ES-I3 (cell line): ENCODE measurements around the gene IL24.

Source experiments
- H3K36me3 ChIP-seq: 2 replicates; pipeline ENCODE4 v1.6.1; 2013; ENCODE audit warnings: mild to moderate bottlenecking, low read length, control low read depth, moderate library complexity; ENCODE audit not compliant: insufficient read depth
- H3K4me1 ChIP-seq: 2 replicates; pipeline ENCODE4 v1.6.1; 2013; ENCODE audit warnings: mild to moderate bottlenecking, control low read depth, low read length; ENCODE audit not compliant: insufficient read depth
- H3K9ac ChIP-seq: 2 replicates; pipeline ENCODE4 v1.6.1; 2013; ENCODE audit warnings: low read depth, mild to moderate bottlenecking, low read length, moderate library complexity
- H3K9me3 ChIP-seq: 2 replicates; pipeline ENCODE4 v1.6.1; 2013; ENCODE audit warnings: mild to moderate bottlenecking, low read length, moderate library complexity; ENCODE audit not compliant: control insufficient read depth, insufficient read depth

Gene IL24

GRCh38 chr1:206903687-206904086, 6.4 kb downstream of the IL24 start:
- H3K4me1 ChIP-seq = peaks cover 5% of the 10 kb centered on the region
- no peak overlapping the region for H3K9ac ChIP-seq
- H3K9me3 ChIP-seq = no peaks in the 10 kb centered on the region
- no peaks in the 10 kb centered on the region for H3K36me3 ChIP-seq

DNA sequence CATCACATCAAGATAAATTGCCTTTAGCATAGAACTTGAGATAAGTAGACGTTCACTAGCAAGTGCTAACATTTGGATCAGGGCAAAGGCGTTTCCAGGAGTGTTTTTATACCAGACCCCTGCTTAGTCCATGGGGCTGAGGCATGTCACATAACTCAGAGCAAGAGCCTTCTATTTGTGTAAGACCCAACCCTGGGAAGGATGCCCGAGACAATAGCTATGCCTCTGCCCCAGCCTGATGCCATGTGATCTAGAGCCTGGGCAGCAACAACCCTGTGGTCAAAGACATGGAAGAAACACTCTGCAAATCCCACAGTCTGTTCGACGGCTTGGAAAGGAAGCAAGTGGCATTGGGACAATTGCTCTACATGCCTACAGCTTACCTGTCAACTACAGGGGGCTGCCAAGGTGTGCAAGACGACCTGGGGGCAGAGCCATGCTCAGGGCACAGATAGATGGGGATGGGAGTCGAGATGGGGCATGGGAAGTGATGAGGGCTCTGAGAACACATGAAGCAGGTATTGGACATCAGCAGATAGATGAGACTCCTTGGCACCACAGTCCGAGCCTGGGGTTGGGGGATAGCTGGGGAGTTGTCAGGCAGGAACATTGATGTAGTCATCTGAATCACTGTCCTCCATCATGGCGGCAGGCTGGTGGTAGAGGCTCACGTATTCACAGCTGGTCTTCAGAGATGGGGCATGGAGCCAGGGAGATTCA, 7.3 kb downstream of the IL24 start:
- no peaks in the 10 kb centered on the region for H3K36me3 ChIP-seq
- H3K4me1 ChIP-seq = peaks cover 8% of the 10 kb centered on the region
- H3K9ac ChIP-seq = no peak overlapping the region
- no peaks in the 10 kb centered on the region for H3K9me3 ChIP-seq

DNA sequence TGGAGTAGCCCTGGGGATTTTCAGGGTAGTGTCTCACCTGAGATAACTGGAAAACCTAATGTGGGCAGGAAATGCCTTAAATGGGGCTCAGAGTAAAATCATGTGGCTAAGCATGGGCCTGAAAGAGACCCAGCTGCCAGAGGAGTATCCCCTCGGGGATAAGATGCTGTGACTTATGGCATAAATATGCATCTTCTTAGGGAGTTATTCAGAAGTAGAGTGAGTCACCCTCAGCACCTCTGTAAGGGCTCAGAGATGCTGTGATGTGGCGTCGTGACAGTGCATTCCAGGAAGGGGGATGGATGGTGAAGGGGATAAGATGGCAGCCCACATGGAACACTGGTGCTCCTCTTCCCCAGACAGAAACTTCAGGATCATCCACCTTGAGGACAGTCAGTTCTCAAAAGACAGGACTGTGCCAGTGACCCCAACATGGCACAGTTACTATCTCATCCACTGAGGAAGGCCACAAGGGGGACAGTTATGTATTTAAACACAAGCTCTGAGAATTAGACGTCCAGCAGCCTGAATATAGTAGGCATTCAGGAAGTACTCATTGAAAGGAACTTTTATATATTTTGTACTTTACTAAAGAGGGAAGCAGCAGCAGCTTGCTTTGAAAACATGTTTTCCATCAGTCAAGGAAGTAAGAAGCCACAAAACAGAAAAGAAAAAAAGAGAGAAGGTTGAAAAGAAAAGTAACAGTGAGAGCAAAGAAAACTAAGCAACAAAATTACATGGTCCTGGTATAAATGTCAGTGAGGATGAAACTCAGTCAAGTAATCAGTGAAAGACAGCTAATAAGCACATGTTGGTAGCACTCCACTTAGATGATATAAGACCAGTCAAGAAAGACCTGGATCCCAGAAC, 8.3 kb downstream of the IL24 start:
- no peaks in the 10 kb centered on the region for H3K36me3 ChIP-seq
- H3K4me1 ChIP-seq = peaks cover 8% of the 10 kb centered on the region
- H3K9ac ChIP-seq = no peak overlapping the region
- H3K9me3 ChIP-seq = no peaks in the 10 kb centered on the region

DNA sequence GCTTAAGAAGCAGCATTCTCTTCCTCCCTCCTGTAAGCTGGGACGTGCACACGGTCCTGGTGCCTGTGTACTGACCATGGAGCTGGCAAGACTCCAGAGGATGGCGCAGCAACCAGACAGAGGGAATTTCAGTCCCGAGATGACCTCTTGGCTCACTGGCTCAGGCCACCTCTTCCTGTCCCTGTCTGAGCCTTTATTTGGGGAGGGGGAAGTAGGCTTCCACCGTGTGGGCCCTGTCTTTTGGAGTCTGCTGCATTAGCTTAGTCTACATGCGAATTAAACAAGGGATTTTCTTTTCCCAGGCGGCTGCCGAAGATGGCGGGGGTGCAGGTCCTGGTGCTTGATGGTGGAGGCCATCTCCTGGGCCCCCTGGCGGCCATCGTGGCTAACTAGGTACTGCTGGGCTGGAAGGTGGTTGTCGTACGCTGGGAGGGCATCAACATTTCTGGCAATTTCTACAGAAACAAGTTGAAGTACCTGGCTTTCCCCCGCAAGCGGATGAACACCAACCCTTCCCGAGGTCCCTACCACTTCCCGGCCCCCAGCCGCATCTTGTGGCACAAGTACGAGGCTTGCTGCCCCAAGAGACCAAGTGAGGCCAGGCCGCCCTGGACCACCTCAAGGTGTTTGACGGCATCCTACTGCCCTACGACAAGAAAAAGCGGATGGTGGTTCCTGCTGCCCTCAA, 10.2 kb downstream of the IL24 start:
- Histone ChIP-seq H3K9me3 (no peaks in the 10 kb centered on the region), H3K4me1 (peaks cover 8% of the 10 kb centered on the region), H3K9ac (no peak overlapping the region), H3K36me3 (no peaks in the 10 kb centered on the region)

- no peaks in the 10 kb centered on the region for H3K36me3 ChIP-seq
- no peaks in the 10 kb centered on the region for H3K9me3 ChIP-seq
- no peak overlapping the region for H3K9ac ChIP-seq
- peaks cover 8% of the 10 kb centered on the region for H3K4me1 ChIP-seq
Observed at GRCh38 chr1:206908038-206908437, 10.8 kb downstream of the IL24 start.

- Histone ChIP-seq H3K9me3 (no peaks in the 10 kb centered on the region), H3K36me3 (no peaks in the 10 kb centered on the region), H3K9ac (peak overlapping the region; percentile 72), H3K4me1 (peaks cover 8% of the 10 kb centered on the region)
Observed at GRCh38 chr1:206909161-206909882, 12.1 kb downstream of the IL24 start.

- Histone ChIP-seq H3K9me3 (no peaks in the 10 kb centered on the region), H3K36me3 (no peaks in the 10 kb centered on the region), H3K4me1 (peaks cover 8% of the 10 kb centered on the region), H3K9ac (peak overlapping the region; percentile 72; the same call in 1 of the 2 replicates)
Observed at GRCh38 chr1:206909883-206910318, 12.7 kb downstream of the IL24 start.

- H3K4me1 ChIP-seq = peaks cover 8% of the 10 kb centered on the region; the same call in 1 of the 2 replicates
- H3K9me3 ChIP-seq = no peaks in the 10 kb centered on the region
- no peaks in the 10 kb centered on the region for H3K36me3 ChIP-seq
- H3K9ac ChIP-seq = no peak overlapping the region
Observed at GRCh38 chr1:206911064-206911663, 13.9 kb downstream of the IL24 start.

DNA sequence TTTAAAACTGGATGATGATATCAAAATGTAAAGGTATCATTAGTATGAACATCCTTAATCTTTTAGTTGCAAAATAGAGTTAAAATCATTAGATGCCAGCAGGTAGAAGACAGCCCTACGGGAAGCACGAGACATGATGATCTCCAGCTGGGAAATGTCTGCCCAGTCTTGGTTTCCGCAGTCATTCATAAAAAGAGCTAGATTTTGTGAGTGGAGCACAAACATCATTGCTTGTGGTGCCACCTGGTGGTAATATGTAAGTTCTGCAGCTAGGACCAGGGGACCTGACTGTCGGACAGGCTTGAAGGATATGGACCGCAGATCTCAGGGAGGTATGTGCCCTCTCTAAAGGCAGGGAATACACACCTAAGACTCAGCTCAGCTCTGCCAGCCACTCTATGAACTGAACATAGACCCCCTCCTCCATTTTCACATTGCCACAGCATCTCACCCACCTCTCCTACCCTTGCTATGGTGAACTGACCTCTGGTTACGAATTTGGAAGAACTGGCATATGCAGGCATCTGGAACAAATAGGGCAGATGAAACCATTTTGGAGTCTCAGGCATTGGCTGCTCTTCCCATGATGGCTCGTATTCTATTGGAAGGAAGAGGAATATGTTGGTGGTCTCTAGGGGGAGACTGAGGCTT, 15.3 kb downstream of the IL24 start:
- Histone ChIP-seq H3K9ac (no peak overlapping the region), H3K36me3 (no peaks in the 10 kb centered on the region), H3K4me1 (peaks cover 4% of the 10 kb centered on the region; the same call in 1 of the 2 replicates), H3K9me3 (no peaks in the 10 kb centered on the region)

- no peaks in the 10 kb centered on the region for H3K36me3 ChIP-seq
- no peaks in the 10 kb centered on the region for H3K9me3 ChIP-seq
- H3K4me1 ChIP-seq = peaks cover under 1% of the 10 kb centered on the region; the same call in 1 of the 2 replicates
- no peak overlapping the region for H3K9ac ChIP-seq
Observed at GRCh38 chr1:206913766-206914537, 16.7 kb downstream of the IL24 start.

DNA sequence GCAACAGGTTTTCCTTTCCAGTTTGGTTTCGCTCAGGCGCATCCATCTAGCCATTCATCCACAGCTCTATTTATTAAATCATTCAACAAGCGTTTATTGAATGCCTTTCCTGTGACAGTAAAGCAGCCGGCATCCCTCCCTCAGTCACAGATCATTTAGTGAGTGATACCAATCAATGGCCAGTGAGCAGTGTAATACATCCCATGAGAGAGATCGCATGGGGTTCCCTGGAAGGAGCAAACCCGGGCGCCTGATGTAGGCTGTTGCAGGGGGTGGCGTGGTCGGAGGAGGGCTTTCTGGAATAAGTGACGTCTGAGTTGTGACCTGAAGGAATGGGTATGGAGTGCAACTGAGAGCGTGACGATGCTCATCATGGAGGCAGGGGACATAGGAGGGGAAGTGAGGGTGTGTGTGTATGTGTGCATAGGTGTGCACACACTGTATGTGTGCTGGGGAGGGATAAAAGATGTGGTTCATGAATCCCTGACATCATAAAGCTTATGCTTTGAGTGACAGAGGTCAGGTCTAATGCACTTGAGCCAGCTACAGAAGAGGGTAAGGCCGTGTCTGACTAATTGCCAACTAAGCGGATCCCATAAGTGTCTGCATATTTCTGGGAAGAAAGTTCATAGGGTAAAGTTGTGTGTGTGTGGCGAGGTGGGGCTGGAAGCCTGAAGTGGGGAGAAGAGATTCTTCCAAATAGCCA, 17.9 kb downstream of the IL24 start:
- H3K4me1 ChIP-seq = no peaks in the 10 kb centered on the region
- H3K36me3 ChIP-seq = no peaks in the 10 kb centered on the region
- H3K9me3 ChIP-seq = no peaks in the 10 kb centered on the region

DNA sequence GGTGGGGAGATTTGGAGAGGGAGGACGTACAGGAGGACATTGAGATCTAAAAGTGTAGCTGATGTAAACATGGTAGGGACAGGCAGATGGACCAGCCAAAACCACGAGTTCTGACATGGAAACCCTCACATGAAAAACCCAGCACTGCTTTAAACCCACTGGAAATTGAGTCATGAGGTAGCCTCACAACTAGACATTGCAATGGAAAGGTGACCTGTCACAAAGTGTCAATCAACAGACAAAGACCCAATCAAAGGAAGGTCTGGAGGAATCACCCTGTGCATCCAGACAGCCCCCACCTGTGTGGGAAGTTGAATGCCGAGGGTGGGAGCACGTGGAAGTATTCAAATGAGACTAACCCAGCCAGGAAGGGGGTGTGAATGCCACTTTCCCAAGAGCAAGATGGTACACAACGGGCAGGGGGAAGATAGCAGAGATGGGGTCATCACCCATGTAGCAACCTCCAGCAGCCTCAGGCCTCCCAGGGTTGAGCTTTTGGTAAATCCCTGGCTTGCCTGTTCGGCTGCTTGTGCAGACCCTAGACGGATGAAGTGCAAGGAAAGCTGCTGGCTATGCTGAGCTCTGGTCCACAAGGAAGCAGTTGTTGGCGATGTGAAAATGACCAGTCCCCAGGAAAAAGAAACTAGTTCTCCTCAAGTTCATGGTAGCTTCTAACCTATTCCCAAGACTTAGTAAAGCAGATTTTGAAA, 18.9 kb downstream of the IL24 start:
- H3K4me1 ChIP-seq = no peaks in the 10 kb centered on the region
- H3K9me3 ChIP-seq = no peaks in the 10 kb centered on the region
- H3K36me3 ChIP-seq = no peaks in the 10 kb centered on the region

More for the DNA sequence above, 17.9 kb downstream of the IL24 start:
- no peak overlapping the region for H3K9ac ChIP-seq

More for the DNA sequence above, 18.9 kb downstream of the IL24 start:
- no peak overlapping the region for H3K9ac ChIP-seq
